Measurements from ENCODE around the gene NAP1L4. TPM values are rescaled to one million over a fixed set of nuclear protein-coding genes. Genes with fewer than 3 reads are reported as not detected.

NAP1L4 gene
- total RNA-seq, 1 donor from 2014 or later = 171 TPM

- no peak overlapping the region for H3K4me3 Mint-ChIP-seq
Observed at GRCh38 chr11:2947744-2948143, 44.4 kb downstream of the NAP1L4 start.

GRCh38 chr11:2945757-2946287 is 46.3 kb downstream of the NAP1L4 start:
- H3K9me3 Mint-ChIP-seq = no peaks in the 10 kb centered on the region
- no peak overlapping the region for H3K4me3 Mint-ChIP-seq
- peak overlapping the region; percentile 5 for H3K27ac Mint-ChIP-seq
- H3K4me1 Mint-ChIP-seq = peaks cover 13% of the 10 kb centered on the region
- H3K27me3 Mint-ChIP-seq (ENCODE audit: low read depth) = no peaks in the 10 kb centered on the region
- DNase-seq (ENCODE audit: low spot score in 2 of 2, unreplicated experiment in 2 of 2) = no peak
- H3K36me3 Mint-ChIP-seq = peaks cover 17% of the 10 kb centered on the region
- TF ChIP-seq CTCF (IDR thresholded peaks at IDR 0.05; ENCODE audit: unreplicated experiment) = no peak

More at GRCh38 chr11:2947744-2948143, 44.4 kb downstream of the NAP1L4 start:
- Mint-ChIP-seq H3K36me3 (peaks cover 27% of the 10 kb centered on the region), H3K27me3 (ENCODE audit: low read depth) (no peaks in the 10 kb centered on the region), H3K27ac (no peak overlapping the region), H3K4me1 (peaks cover 13% of the 10 kb centered on the region), H3K9me3 (no peaks in the 10 kb centered on the region)
- DNase-seq (ENCODE audit: low spot score in 2 of 2, unreplicated experiment in 2 of 2) = no peak
- no peak for TF ChIP-seq CTCF (IDR thresholded peaks at IDR 0.05; ENCODE audit: unreplicated experiment)

- no peaks in the 10 kb centered on the region for H3K27me3 Mint-ChIP-seq (ENCODE audit: low read depth)
- peaks cover 13% of the 10 kb centered on the region for H3K4me1 Mint-ChIP-seq
- no peaks in the 10 kb centered on the region for H3K9me3 Mint-ChIP-seq
- no peak overlapping the region for H3K4me3 Mint-ChIP-seq
- H3K36me3 Mint-ChIP-seq = peaks cover 15% of the 10 kb centered on the region
- peak overlapping the region; percentile 45 for H3K27ac Mint-ChIP-seq
- TF ChIP-seq CTCF (IDR thresholded peaks at IDR 0.05; ENCODE audit: unreplicated experiment) = no peak
- peak in 1 of 2 experiments; percentile 74 for DNase-seq (ENCODE audit: low spot score in 2 of 2, unreplicated experiment in 2 of 2)
Observed at GRCh38 chr11:2945031-2945756, 46.9 kb downstream of the NAP1L4 start.

GRCh38 chr11:2944530-2944929 is 47.6 kb downstream of the NAP1L4 start:
- Mint-ChIP-seq H3K4me3 (no peak overlapping the region), H3K27ac (no peak overlapping the region), H3K36me3 (peaks cover 13% of the 10 kb centered on the region), H3K4me1 (peaks cover 13% of the 10 kb centered on the region), H3K9me3 (peaks cover 4% of the 10 kb centered on the region), H3K27me3 (ENCODE audit: low read depth) (no peaks in the 10 kb centered on the region)
- TF ChIP-seq CTCF (IDR thresholded peaks at IDR 0.05; ENCODE audit: unreplicated experiment) = no peak
- no peak for DNase-seq (ENCODE audit: low spot score in 2 of 2, unreplicated experiment in 2 of 2)

- no peak for DNase-seq (ENCODE audit: low spot score in 2 of 2, unreplicated experiment in 2 of 2)
- Mint-ChIP-seq H3K4me1 (peaks cover 13% of the 10 kb centered on the region), H3K9me3 (peaks cover 8% of the 10 kb centered on the region), H3K27ac (no peak overlapping the region), H3K27me3 (ENCODE audit: low read depth) (no peaks in the 10 kb centered on the region), H3K36me3 (peaks cover 12% of the 10 kb centered on the region), H3K4me3 (no peak overlapping the region)
- no peak for TF ChIP-seq CTCF (IDR thresholded peaks at IDR 0.05; ENCODE audit: unreplicated experiment)
Observed at GRCh38 chr11:2943711-2944118, 48.4 kb downstream of the NAP1L4 start.

All from mesothelial cell of epicardium (in vitro differentiated cells).